Measurements from ENCODE around the gene FAM200B. TPM values are rescaled to one million over a fixed set of nuclear protein-coding genes. Genes with fewer than 3 reads are reported as not detected.

Gene FAM200B
- total RNA-seq, result 42.7 TPM

- peak; percentile 99 for DNase-seq (ENCODE audit: low spot score)
These were observed at the start of gene FAM200B for GRCh38 chr4:15681372-15682241. TSS of gene FAM200B (plus strand) at chr4:15681827. CDS start at chr4:15686978, 5,151 bp downstream.

- no peak for DNase-seq (ENCODE audit: low spot score)
These were observed 44.8 kb upstream of the FAM200B start for GRCh38 chr4:15636818-15637217.

- DNase-seq (ENCODE audit: low spot score), result no peak
These were observed 43.2 kb upstream of the FAM200B start for GRCh38 chr4:15638418-15638817.

GRCh38 chr4:15648600-15648999 lies 33.0 kb upstream of the FAM200B start:
- DNase-seq (ENCODE audit: low spot score), result no peak

GRCh38 chr4:15649914-15650545 lies 31.6 kb upstream of the FAM200B start:
- DNase-seq (ENCODE audit: low spot score), result peak; percentile 56

- DNase-seq (ENCODE audit: low spot score), result no peak
These were observed 30.0 kb upstream of the FAM200B start for GRCh38 chr4:15651676-15652075.

- no peak for DNase-seq (ENCODE audit: low spot score)
These were observed 29.4 kb upstream of the FAM200B start for GRCh38 chr4:15652191-15652590.

GRCh38 chr4:15652841-15653240 lies 28.8 kb upstream of the FAM200B start:
- DNase-seq (ENCODE audit: low spot score), result no peak

- DNase-seq (ENCODE audit: low spot score), result no peak
These were observed 28.2 kb upstream of the FAM200B start for GRCh38 chr4:15653420-15653819.

- no peak for DNase-seq (ENCODE audit: low spot score)
These were observed 27.6 kb upstream of the FAM200B start for GRCh38 chr4:15653864-15654592.

GRCh38 chr4:15654593-15655222 lies 26.9 kb upstream of the FAM200B start:
- DNase-seq (ENCODE audit: low spot score), result peak; percentile 65

- peak; percentile 83 for DNase-seq (ENCODE audit: low spot score)
These were observed 26.2 kb upstream of the FAM200B start, which contains the start of gene FBXL5 for GRCh38 chr4:15655223-15656037. TSS of gene FBXL5 (minus strand) at chr4:15655357. CDS start at chr4:15655287, 70 bp downstream.

- no peak for DNase-seq (ENCODE audit: low spot score)
These were observed 25.6 kb upstream of the FAM200B start for GRCh38 chr4:15656038-15656470.

- DNase-seq (ENCODE audit: low spot score), result no peak
These were observed 24.3 kb upstream of the FAM200B start for GRCh38 chr4:15657366-15657765.

- DNase-seq (ENCODE audit: low spot score), result no peak
These were observed 23.4 kb upstream of the FAM200B start for GRCh38 chr4:15658136-15658770.

- DNase-seq (ENCODE audit: low spot score), result no peak
These were observed 22.8 kb upstream of the FAM200B start for GRCh38 chr4:15658781-15659180.

- DNase-seq (ENCODE audit: low spot score), result no peak
These were observed 21.7 kb upstream of the FAM200B start for GRCh38 chr4:15659768-15660570.

GRCh38 chr4:15665753-15666365 lies 15.8 kb upstream of the FAM200B start:
- no peak for DNase-seq (ENCODE audit: low spot score)

GRCh38 chr4:15667006-15667405 lies 14.6 kb upstream of the FAM200B start:
- DNase-seq (ENCODE audit: low spot score), result no peak

Data from ureter (tissue), 1 donor.